Measurements from ENCODE around the gene HSD11B1L. TPM values are rescaled to one million over a fixed set of nuclear protein-coding genes. Genes with fewer than 3 reads are reported as not detected.

The HSD11B1L gene
- total RNA-seq, 2 experiments from 2014 or later, result 2.4 to 2.9 TPM

DNA sequence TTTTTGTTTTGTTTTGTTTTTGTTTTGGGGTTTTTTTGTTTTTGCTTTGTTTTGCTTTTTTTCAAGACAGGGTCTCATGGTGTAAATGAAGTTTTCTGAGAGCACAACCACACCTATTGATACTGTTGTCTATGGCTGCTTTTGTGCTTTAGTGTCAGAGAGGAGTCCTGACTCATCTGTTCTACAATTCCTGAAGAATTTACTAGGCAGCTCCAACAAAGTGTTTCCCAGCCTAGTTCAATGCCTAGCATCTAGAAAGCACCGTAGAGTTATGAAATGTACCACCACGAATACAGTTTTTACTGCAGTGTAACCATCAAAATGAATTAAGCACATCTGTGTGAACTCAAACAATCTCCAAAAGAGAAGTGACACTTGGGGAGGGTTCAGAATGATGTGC lies 36.8 kb upstream of the HSD11B1L start:
- TF ChIP-seq, protein P1, sequence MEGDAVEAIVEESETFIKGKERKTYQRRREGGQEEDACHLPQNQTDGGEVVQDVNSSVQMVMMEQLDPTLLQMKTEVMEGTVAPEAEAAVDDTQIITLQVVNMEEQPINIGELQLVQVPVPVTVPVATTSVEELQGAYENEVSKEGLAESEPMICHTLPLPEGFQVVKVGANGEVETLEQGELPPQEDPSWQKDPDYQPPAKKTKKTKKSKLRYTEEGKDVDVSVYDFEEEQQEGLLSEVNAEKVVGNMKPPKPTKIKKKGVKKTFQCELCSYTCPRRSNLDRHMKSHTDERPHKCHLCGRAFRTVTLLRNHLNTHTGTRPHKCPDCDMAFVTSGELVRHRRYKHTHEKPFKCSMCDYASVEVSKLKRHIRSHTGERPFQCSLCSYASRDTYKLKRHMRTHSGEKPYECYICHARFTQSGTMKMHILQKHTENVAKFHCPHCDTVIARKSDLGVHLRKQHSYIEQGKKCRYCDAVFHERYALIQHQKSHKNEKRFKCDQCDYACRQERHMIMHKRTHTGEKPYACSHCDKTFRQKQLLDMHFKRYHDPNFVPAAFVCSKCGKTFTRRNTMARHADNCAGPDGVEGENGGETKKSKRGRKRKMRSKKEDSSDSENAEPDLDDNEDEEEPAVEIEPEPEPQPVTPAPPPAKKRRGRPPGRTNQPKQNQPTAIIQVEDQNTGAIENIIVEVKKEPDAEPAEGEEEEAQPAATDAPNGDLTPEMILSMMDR (IDR thresholded peaks at IDR 0.05), result no peak
- H3K27ac ChIP-seq (ENCODE audit: low read depth in 1 of 2, low read length in 2 of 2), result no peak overlapping the region
- Mint-ChIP-seq H3K4me3 (no peak overlapping the region), H3K9me3 (no peaks in the 10 kb centered on the region), H3K36me3 (ENCODE audit: low read depth) (peaks cover 83% of the 10 kb centered on the region), H3K27me3 (no peaks in the 10 kb centered on the region), H3K4me1 (ENCODE audit: low read depth) (peaks cover 39% of the 10 kb centered on the region), H3K27ac (no peak overlapping the region)
- ChIA-PET CTCF (no interaction called here), POLR2A (no interaction called here)
- H3K36me3 ChIP-seq (ENCODE audit: insufficient read depth, low read length), result peaks cover 75% of the 10 kb centered on the region
- H3K4me3 ChIP-seq (ENCODE audit: low read length), result no peak overlapping the region
- H3K27me3 ChIP-seq (ENCODE audit: control insufficient read depth in 1 of 2, insufficient read depth in 2 of 2, low read length in 2 of 2), result no peaks in the 10 kb centered on the region
- no peaks in the 10 kb centered on the region for H3K4me1 ChIP-seq (ENCODE audit: insufficient read depth, low read length)
- no peak for DNase-seq
- ATAC-seq (ENCODE audit: poor library complexity), result no peak
- H3K9me3 ChIP-seq (ENCODE audit: control insufficient read depth in 1 of 2, insufficient read depth in 1 of 2, low read length in 2 of 2), result no peaks in the 10 kb centered on the region
- intact Hi-C loops (cut with DNase I, micrococcal nuclease), result no loop called here

DNA sequence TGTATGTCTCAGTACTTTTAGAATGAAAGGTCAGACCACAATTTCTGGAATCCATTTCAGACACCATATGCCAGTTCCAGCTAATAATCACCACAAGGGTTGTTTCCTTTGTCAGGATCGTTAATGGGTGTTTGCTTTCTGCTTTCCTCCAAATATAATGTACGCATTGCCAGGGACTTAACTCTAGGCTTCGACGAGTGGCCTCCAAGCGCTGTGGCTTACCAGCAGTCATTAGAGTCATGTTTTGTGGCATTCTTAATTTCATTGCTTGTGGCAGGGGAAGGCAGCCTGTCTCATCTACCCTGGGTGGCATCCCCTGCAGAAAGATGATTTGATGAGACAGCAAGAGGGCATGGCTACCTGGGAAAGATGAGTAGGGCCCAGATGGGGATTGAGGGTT lies 35.4 kb upstream of the HSD11B1L start:
- no peaks in the 10 kb centered on the region for H3K9me3 ChIP-seq (ENCODE audit: control insufficient read depth in 1 of 2, insufficient read depth in 1 of 2, low read length in 2 of 2)
- intact Hi-C loops (cut with DNase I, micrococcal nuclease), result no loop called here
- no peak overlapping the region for H3K4me3 ChIP-seq (ENCODE audit: low read length)
- TF ChIP-seq, protein P1 (IDR thresholded peaks at IDR 0.05), result no peak
- no peak overlapping the region for H3K27ac ChIP-seq (ENCODE audit: low read depth in 1 of 2, low read length in 2 of 2)
- peaks cover 85% of the 10 kb centered on the region for H3K36me3 Mint-ChIP-seq (ENCODE audit: low read depth)
- no peaks in the 10 kb centered on the region for H3K27me3 ChIP-seq (ENCODE audit: control insufficient read depth in 1 of 2, insufficient read depth in 2 of 2, low read length in 2 of 2)
- no peaks in the 10 kb centered on the region for H3K4me1 ChIP-seq (ENCODE audit: insufficient read depth, low read length)
- no peak overlapping the region for H3K27ac Mint-ChIP-seq
- CTCF ChIA-PET, result no interaction called here
- POLR2A ChIA-PET, result no interaction called here
- no peak for ATAC-seq (ENCODE audit: poor library complexity)
- H3K9me3 Mint-ChIP-seq, result no peaks in the 10 kb centered on the region
- peaks cover 82% of the 10 kb centered on the region for H3K36me3 ChIP-seq (ENCODE audit: insufficient read depth, low read length)
- DNase-seq, result no peak
- H3K4me1 Mint-ChIP-seq (ENCODE audit: low read depth), result peaks cover 35% of the 10 kb centered on the region
- no peak overlapping the region for H3K4me3 Mint-ChIP-seq
- no peaks in the 10 kb centered on the region for H3K27me3 Mint-ChIP-seq

DNA sequence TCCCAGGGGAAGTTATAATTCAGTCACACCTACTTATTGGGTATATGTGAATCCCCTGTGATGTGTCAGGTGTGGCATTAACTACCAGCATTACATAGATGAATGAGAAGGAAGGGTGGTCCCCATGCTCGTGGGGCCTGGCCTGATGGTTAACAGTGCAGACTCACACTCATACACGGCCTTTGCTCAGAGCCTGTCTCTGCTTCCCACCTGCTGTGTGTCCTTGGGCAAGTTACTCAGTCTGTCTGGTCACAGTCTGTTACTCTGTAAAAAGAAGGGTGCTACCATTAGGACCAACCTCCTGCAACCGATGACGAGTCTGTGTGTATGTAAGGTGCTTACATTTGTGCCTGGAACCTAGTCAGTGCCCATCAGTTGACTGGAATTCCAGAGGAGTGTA lies 34.1 kb upstream of the HSD11B1L start:
- DNase-seq (no peak), ATAC-seq (ENCODE audit: poor library complexity) (no peak)
- no peaks in the 10 kb centered on the region for H3K27me3 ChIP-seq (ENCODE audit: control insufficient read depth in 1 of 2, insufficient read depth in 2 of 2, low read length in 2 of 2)
- H3K36me3 ChIP-seq (ENCODE audit: insufficient read depth, low read length), result peaks cover 89% of the 10 kb centered on the region
- no peaks in the 10 kb centered on the region for H3K27me3 Mint-ChIP-seq
- no peaks in the 10 kb centered on the region for H3K4me1 ChIP-seq (ENCODE audit: insufficient read depth, low read length)
- H3K36me3 Mint-ChIP-seq (ENCODE audit: low read depth), result peaks cover 93% of the 10 kb centered on the region
- CTCF ChIA-PET, result no interaction called here
- H3K27ac ChIP-seq (ENCODE audit: low read depth in 1 of 2, low read length in 2 of 2), result no peak overlapping the region
- intact Hi-C loops (cut with DNase I, micrococcal nuclease), result no loop called here
- H3K4me3 Mint-ChIP-seq, result no peak overlapping the region
- H3K4me1 Mint-ChIP-seq (ENCODE audit: low read depth), result peaks cover 29% of the 10 kb centered on the region
- no peaks in the 10 kb centered on the region for H3K9me3 Mint-ChIP-seq
- no peaks in the 10 kb centered on the region for H3K9me3 ChIP-seq (ENCODE audit: control insufficient read depth in 1 of 2, insufficient read depth in 1 of 2, low read length in 2 of 2)
- no peak overlapping the region for H3K27ac Mint-ChIP-seq
- TF ChIP-seq, protein P1 (IDR thresholded peaks at IDR 0.05), result no peak
- POLR2A ChIA-PET, result no interaction called here
- no peak overlapping the region for H3K4me3 ChIP-seq (ENCODE audit: low read length)

All from CD4-positive, alpha-beta T cell (primary cell).